ENCODE measurements around the gene NHLH2. TPM values are rescaled to one million over a fixed set of nuclear protein-coding genes. Genes with fewer than 3 reads are reported as not detected.

The NHLH2 gene
- total RNA-seq, 1 donor from 2014 or later = not detected

DNA sequence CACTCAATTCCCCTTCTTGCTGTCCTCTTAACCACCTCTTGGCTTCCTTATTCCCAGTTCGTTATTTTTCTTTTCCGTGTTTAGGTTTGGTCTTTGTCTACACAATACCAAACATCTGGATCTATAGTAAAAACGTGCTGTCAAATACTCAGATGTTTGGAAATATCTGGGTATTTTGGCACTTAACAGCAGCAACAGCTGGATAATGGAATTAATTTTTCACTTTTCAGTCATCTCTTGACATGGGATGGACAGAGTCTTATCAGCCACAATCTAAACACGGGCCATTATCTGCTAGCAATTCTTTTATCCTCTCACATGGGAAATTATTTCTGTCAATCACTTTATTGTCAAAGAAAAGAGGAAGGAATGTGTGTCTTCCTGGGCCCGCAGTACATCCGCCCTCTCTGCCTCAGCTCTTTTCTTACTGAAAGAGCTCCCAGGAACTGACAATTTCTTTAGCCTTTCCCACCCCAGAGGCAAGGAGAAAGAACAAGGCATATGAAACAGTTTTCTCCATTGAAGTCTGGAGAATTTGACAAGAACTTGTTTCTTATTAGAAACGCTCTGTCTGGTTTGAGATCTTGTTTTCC lies 13.4 kb downstream of the NHLH2 start:
- H3K4me3 Mint-ChIP-seq = no peak overlapping the region
- H3K9me3 Mint-ChIP-seq = no peaks in the 10 kb centered on the region
- no peaks in the 10 kb centered on the region for H3K36me3 Mint-ChIP-seq (ENCODE audit: low read depth)
- no peak for ATAC-seq (ENCODE audit: low read depth)
- TF ChIP-seq, protein P1, sequence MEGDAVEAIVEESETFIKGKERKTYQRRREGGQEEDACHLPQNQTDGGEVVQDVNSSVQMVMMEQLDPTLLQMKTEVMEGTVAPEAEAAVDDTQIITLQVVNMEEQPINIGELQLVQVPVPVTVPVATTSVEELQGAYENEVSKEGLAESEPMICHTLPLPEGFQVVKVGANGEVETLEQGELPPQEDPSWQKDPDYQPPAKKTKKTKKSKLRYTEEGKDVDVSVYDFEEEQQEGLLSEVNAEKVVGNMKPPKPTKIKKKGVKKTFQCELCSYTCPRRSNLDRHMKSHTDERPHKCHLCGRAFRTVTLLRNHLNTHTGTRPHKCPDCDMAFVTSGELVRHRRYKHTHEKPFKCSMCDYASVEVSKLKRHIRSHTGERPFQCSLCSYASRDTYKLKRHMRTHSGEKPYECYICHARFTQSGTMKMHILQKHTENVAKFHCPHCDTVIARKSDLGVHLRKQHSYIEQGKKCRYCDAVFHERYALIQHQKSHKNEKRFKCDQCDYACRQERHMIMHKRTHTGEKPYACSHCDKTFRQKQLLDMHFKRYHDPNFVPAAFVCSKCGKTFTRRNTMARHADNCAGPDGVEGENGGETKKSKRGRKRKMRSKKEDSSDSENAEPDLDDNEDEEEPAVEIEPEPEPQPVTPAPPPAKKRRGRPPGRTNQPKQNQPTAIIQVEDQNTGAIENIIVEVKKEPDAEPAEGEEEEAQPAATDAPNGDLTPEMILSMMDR (IDR thresholded peaks at IDR 0.05) = no peak
- peaks cover 9% of the 10 kb centered on the region for H3K4me1 Mint-ChIP-seq
- ChIA-PET POLR2A (no interaction called here), CTCF (no interaction called here)
- DNase-seq = no peak
- intact Hi-C loops (cut with micrococcal nuclease) = no loop called here
- no peak overlapping the region for H3K27ac Mint-ChIP-seq
- peaks cover 45% of the 10 kb centered on the region for H3K27me3 Mint-ChIP-seq

DNA sequence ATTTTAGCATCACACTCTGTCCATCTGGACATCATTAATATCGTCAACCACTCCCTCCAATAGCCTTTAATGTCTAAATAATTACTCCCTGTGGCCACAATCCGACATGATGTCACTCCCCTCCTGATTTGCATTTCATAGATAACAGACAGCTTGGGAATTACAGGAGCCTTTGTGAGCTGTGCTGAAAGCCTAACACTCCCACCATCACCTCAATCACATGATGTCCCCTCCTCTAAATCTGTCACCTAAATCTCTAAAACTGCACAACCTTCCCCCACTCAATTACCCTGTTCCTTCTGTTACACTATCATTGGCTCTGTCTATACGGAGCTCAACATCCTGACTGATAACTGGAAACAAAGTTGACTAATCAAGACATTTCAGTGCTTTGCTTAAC lies 14.3 kb downstream of the NHLH2 start:
- H3K27me3 Mint-ChIP-seq = peaks cover 41% of the 10 kb centered on the region
- no peak overlapping the region for H3K27ac Mint-ChIP-seq
- TF ChIP-seq, protein P1 (IDR thresholded peaks at IDR 0.05) = no peak
- ATAC-seq (ENCODE audit: low read depth) (no peak), DNase-seq (no peak)
- POLR2A ChIA-PET = no interaction called here
- H3K36me3 Mint-ChIP-seq (ENCODE audit: low read depth) = no peaks in the 10 kb centered on the region
- CTCF ChIA-PET = no interaction called here
- no peak overlapping the region for H3K4me3 Mint-ChIP-seq
- no peaks in the 10 kb centered on the region for H3K9me3 Mint-ChIP-seq
- intact Hi-C loops (cut with micrococcal nuclease) = no loop called here
- H3K4me1 Mint-ChIP-seq = peaks cover 9% of the 10 kb centered on the region

DNA sequence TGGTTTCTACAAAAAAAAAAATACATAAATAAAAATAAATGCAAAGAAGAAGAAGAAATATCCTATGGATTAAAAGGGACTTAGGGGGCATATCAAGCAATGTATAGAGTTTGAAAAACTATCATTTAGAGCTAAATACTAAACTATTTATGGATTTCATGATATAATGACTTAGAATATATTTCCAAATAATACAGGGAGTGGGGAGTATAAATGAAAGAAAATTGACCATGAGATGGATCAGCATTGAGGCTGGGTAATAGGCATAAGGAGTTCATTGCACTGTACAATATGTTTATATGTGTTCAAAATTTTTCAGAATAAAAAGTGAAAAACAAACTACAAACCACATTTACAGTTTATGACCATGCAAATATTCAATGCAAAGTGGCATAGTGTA lies 18.8 kb downstream of the NHLH2 start:
- H3K4me1 Mint-ChIP-seq = no peaks in the 10 kb centered on the region
- H3K27me3 Mint-ChIP-seq = peaks cover 25% of the 10 kb centered on the region
- POLR2A ChIA-PET = no interaction called here
- H3K4me3 Mint-ChIP-seq = no peak overlapping the region
- no peak overlapping the region for H3K27ac Mint-ChIP-seq
- no peaks in the 10 kb centered on the region for H3K9me3 Mint-ChIP-seq
- intact Hi-C loops (cut with micrococcal nuclease) = no loop called here
- H3K36me3 Mint-ChIP-seq (ENCODE audit: low read depth) = no peaks in the 10 kb centered on the region
- DNase-seq (no peak), ATAC-seq (ENCODE audit: low read depth) (no peak)
- TF ChIP-seq, protein P1 (IDR thresholded peaks at IDR 0.05) = no peak
- CTCF ChIA-PET = no interaction called here

DNA sequence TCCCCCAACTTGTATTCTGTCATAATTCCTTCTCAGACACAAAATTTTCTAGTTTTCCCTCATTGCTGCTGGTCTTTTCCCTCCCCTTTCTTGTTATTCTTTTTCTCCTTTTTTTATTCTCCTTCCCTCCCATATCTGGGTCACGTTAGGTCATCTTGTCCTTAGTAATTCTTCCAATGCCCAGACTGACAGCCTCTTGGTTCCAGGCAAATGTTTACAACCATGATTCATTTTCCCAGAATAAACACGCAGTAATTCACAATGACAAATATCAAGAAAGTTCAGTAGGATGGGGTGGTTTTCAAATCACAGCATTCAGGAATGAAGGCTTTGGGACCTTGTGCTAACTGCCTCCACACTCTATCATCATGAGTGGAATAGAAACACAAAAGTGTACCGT lies 25.2 kb downstream of the NHLH2 start:
- ATAC-seq (ENCODE audit: low read depth) = no peak

DNA sequence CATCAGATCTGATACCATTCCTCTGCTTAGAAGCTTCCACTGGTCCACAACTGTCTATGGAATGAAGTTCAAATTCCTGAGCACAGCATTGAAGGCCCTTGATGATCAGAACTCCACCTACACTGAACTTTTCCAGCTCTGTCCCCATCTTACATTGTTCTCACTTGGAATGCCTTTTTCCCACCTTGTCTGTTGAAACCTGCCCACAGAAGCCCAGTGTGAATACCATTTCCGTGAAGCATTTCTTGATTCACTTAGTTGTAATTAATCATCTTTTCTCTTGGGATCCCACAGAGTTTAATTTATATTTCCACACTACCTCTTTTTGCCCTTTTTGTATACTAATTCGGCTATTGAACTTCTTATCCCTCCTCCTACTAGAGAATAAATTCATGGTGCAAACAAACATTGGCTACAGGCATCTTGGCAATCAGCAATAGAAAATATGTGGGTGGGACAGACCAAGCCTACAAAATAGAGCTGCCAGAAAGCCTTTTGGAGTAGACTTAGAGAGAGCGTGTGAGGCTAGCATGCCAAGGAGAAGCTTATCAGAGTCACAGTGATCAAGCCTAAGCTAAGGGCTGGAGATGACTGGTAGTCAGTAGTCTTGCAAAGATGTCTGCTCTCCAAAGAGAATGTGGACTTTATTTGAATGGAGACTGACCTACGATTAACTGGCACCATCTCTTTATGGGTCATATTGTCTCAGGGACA lies 26.1 kb downstream of the NHLH2 start:
- CTCF ChIA-PET = interaction anchor here (0.7 to 1.3 kb wide), 2 partner anchors 166 to 191 kb away, joined by 3 read pairs; no protein-coding TSS in a partner anchor

More for the DNA sequence above, 25.2 kb downstream of the NHLH2 start:
- Mint-ChIP-seq H3K27ac (no peak overlapping the region), H3K27me3 (peaks cover 30% of the 10 kb centered on the region), H3K4me1 (no peaks in the 10 kb centered on the region), H3K9me3 (no peaks in the 10 kb centered on the region), H3K4me3 (no peak overlapping the region), H3K36me3 (ENCODE audit: low read depth) (no peaks in the 10 kb centered on the region)
- DNase-seq = no peak
- TF ChIP-seq, protein P1 (IDR thresholded peaks at IDR 0.05) = no peak
- ChIA-PET CTCF (no interaction called here), POLR2A (no interaction called here)
- intact Hi-C loops (cut with micrococcal nuclease) = no loop called here

More for the DNA sequence above, 26.1 kb downstream of the NHLH2 start:
- DNase-seq (no peak), ATAC-seq (ENCODE audit: low read depth) (no peak)
- no peak overlapping the region for H3K27ac Mint-ChIP-seq
- no peak overlapping the region for H3K4me3 Mint-ChIP-seq
- POLR2A ChIA-PET = no interaction called here
- no peaks in the 10 kb centered on the region for H3K36me3 Mint-ChIP-seq (ENCODE audit: low read depth)
- TF ChIP-seq, protein P1 (IDR thresholded peaks at IDR 0.05) = no peak
- no peaks in the 10 kb centered on the region for H3K9me3 Mint-ChIP-seq
- no peaks in the 10 kb centered on the region for H3K4me1 Mint-ChIP-seq
- intact Hi-C loops (cut with micrococcal nuclease) = no loop called here
- peaks cover 28% of the 10 kb centered on the region for H3K27me3 Mint-ChIP-seq
